Suppressor macrophage treated with lipopolysaccharide for 1 hour (primary cell): ENCODE results near the gene ANO6.

Source experiments
- DNase-seq, 3 donors: peaks; one replicate each; pipeline ENCODE4 v3.0.0-alpha.2; 2020 to 2022

The ANO6 gene

GRCh38 chr12:45473636-45474035 lies 257.7 kb downstream of the ANO6 start:
- DNase-seq: no peak

- no peak for DNase-seq
Observed at GRCh38 chr12:45475594-45475993, 259.7 kb downstream of the ANO6 start.

- no peak for DNase-seq
Observed at GRCh38 chr12:45477526-45477925, 261.6 kb downstream of the ANO6 start.

DNA sequence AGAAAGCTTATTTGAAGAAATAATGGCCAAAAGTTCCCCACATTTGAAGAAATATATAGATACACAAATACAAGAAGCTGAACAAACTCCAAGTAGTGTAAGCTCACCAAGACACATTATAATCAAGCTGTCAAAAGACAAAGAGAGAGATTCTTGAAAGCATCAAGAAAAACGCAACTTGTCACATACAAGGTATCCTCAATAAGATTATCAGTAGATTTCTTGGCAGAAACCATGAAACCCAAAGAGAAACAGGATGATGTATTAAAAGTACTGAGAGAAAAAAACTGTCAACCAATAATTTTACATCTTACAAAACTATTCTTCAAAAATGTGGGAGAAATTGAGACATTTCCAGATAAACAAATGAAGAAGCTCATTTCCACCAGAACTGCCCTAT lies 263.0 kb downstream of the ANO6 start:
- DNase-seq: no peak

DNA sequence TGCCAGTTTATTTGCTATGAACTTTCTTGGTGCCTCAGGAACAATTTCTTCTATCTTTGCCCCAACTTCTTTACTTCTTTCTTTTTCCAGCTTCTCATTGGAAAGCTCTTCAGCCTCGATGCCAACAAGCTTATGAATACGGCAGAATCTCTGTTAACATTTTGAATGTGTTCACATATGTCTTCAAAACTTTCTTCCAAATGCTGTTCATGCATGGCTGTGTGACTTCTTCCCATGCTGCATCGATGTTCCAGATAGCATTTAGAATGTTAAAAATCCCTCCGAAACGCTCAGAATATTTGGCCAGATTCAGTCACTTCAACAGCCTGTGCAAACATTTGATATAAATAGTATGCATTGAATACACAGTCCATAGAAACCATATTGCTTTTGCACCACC lies 265.9 kb downstream of the ANO6 start:
- no peak for DNase-seq

DNA sequence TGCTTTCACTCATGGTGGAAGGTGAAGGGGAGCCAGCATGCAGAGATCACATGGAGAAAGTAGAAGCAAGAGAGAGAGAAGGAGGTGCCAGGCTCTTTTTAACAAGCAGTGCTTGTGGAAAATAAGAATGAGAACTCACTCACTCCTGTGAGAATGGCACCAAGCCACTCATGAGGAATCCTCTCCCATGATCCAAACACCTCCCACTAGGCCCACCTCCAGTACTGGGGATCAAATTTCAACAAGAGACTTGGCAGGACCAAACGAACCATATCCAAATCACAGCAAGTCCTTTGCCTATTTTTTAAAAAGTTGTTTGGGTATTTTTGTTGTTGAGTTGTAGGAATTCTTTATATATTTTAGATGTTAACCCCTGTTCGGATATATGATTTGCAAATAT lies 267.7 kb downstream of the ANO6 start:
- DNase-seq: no peak
